HTR-8/SVneo (cell line): Measurements from ENCODE around the gene CFAP73.
"Not testable (repeated sequence)": the region's sequence is repeated elsewhere in the genome, so short reads cannot be mapped to it uniquely, and the experiment has no call there.

Source experiments
- DNase-seq: peaks from one replicate; pipeline ENCODE4 v3.0.0; 2011; ENCODE audit warnings: low spot score, mixed read lengths; ENCODE audit not compliant: insufficient read length
- FAIRE-seq: peaks from 2 replicates; lab custom pipeline; 2011; peaks lifted over from hg19 to GRCh38; lab: Jason Lieb, UNC

The CFAP73 gene

GRCh38 chr12:113206802-113207201 lies 57.3 kb downstream of the CFAP73 start:
- FAIRE-seq, DNase-seq: not testable (repeated sequence)

GRCh38 chr12:113207613-113208040 lies 58.1 kb downstream of the CFAP73 start:
- FAIRE-seq (no peak), DNase-seq (no peak)

- no peak for FAIRE-seq
- no peak for DNase-seq
Observed at GRCh38 chr12:113208041-113208934, 58.8 kb downstream of the CFAP73 start.
